Measurements from ENCODE around the gene ZNF560.

DNA sequence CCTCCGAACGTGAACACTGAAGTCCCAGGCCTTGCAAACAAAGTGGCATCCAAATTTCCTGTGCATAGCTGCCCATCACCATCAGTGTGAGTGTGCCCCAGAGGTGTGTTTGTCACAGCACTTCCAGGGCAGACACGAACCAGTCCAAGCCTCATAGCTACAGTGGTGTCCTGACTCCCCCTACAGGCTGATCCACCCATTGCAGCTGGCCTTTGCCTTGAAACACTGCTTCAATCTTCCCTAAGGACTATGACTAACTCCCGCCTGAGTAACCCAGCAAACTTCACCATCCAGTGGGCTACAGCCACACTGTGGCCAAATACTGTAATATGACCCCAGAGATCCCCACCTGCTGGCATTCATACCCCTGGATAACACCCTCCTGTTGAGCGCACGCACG is 66.9 kb downstream of the ZNF560 start:
- TF ChIP-seq POLR2A (IDR thresholded peaks at IDR 0.05) = no peak
- TF ChIP-seq, protein P1, sequence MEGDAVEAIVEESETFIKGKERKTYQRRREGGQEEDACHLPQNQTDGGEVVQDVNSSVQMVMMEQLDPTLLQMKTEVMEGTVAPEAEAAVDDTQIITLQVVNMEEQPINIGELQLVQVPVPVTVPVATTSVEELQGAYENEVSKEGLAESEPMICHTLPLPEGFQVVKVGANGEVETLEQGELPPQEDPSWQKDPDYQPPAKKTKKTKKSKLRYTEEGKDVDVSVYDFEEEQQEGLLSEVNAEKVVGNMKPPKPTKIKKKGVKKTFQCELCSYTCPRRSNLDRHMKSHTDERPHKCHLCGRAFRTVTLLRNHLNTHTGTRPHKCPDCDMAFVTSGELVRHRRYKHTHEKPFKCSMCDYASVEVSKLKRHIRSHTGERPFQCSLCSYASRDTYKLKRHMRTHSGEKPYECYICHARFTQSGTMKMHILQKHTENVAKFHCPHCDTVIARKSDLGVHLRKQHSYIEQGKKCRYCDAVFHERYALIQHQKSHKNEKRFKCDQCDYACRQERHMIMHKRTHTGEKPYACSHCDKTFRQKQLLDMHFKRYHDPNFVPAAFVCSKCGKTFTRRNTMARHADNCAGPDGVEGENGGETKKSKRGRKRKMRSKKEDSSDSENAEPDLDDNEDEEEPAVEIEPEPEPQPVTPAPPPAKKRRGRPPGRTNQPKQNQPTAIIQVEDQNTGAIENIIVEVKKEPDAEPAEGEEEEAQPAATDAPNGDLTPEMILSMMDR (IDR thresholded peaks at IDR 0.05) = peak in 2 of 4 donors; percentile 22 to 27
